ENCODE data around the gene KIAA0930.

DNA sequence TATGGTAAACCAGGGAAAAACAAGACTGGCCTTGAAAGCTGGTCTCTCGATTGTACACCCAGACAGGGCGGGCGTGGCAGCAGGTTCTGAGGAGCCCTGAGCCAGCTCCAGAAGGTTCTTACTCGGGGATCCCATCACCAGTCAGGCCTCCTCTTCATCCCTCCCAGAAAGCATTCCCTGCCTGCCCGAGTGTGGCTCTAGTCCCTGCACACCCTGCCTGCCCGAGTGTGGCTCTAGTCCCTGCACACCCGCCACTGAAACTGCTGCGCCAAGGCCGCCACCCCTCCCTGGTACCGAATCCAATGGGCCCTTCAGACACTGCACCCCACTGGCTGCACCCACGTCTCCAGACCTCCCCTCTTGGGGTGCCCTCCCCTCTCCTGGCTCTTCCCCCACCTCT lies 30.1 kb downstream of the KIAA0930 start:
- TF ChIP-seq, protein P1, sequence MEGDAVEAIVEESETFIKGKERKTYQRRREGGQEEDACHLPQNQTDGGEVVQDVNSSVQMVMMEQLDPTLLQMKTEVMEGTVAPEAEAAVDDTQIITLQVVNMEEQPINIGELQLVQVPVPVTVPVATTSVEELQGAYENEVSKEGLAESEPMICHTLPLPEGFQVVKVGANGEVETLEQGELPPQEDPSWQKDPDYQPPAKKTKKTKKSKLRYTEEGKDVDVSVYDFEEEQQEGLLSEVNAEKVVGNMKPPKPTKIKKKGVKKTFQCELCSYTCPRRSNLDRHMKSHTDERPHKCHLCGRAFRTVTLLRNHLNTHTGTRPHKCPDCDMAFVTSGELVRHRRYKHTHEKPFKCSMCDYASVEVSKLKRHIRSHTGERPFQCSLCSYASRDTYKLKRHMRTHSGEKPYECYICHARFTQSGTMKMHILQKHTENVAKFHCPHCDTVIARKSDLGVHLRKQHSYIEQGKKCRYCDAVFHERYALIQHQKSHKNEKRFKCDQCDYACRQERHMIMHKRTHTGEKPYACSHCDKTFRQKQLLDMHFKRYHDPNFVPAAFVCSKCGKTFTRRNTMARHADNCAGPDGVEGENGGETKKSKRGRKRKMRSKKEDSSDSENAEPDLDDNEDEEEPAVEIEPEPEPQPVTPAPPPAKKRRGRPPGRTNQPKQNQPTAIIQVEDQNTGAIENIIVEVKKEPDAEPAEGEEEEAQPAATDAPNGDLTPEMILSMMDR (IDR thresholded peaks at IDR 0.05; ENCODE audit: borderline replicate concordance, extremely low read depth, low read length, poor library complexity, severe bottlenecking) = no peak
- TF ChIP-seq EZH2 (IDR thresholded peaks at IDR 0.05; ENCODE audit: borderline replicate concordance, low read depth, low read length, severe bottlenecking) = no peak

Measured in DND-41 (cell line).